ENCODE results near the gene GARS1. TPM values are rescaled to one million over a fixed set of nuclear protein-coding genes. Genes with fewer than 3 reads are reported as not detected.

Gene GARS1
- total RNA-seq, 1 experiment from 2014 or later: 95.4 TPM

DNA sequence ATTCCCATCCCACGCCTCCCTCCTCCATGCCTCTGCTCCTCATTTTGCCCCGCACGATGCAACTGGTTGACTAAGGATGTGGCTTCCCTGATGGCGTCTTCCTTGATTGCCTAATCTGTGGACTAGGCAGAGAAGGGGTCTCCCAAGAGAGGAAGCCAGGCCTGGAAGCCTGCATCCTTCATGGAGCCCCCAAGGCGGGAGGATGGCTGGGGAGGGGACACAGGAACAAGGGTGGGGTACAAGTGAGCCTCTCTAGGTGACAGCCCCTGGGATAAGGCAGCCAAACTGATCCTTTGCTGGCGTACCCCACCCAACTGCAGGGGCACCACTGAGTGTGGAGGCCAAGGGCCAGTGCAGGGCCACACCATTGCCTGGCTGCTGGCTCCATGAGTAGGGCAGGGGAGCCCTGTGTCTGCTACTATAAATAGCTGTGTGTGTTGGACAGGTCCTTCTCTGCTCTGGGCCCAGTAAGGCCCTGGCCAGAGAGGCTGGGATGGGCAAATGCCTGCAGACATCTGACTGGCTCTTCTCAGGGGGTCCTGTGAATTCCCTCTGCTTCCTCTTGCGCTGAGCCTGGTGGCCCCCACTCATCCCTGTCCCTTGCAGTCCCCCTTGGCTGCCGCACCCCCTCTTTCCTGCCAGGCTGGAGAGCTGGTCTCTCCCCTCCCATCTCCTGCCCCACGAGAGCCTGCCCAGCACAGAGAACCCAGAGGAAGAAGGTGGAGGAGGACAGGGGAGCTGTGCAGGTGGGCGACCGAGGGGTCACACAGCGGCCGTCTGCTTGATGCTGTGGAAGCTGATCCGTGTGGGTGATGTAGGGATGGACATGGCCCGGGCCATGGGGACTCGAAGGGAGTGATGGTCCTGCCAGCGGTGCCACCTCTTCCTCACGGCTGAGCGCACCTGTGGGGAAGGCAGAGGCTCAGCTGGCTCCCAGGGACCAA, 58.3 kb downstream of the GARS1 start:
- no peak for ATAC-seq
- POLR2A ChIA-PET (ENCODE audit: unreplicated experiment): no interaction called here
- Histone ChIP-seq H3F3A (ENCODE audit: low read length, unreplicated experiment) (no peaks in the 10 kb centered on the region), H3K4me3 (ENCODE audit: low read length) (no peak overlapping the region), H3K4me2 (ENCODE audit: low read length) (no peak overlapping the region), H3K27ac (ENCODE audit: low read length) (no peak overlapping the region), H3K9me3 (ENCODE audit: low read length) (no peaks in the 10 kb centered on the region), H3K9ac (ENCODE audit: low read length) (no peak overlapping the region), H3K36me3 (ENCODE audit: low read depth, low read length) (no peaks in the 10 kb centered on the region), H3K9me2 (replicated peaks; ENCODE audit: low read length) (no peaks in the 10 kb centered on the region), H2AFZ (ENCODE audit: low read length) (no peak overlapping the region), H3K4me1 (ENCODE audit: insufficient read depth, low read length) (no peaks in the 10 kb centered on the region), H3K27me3 (ENCODE audit: low read length) (no peaks in the 10 kb centered on the region), H4K20me1 (ENCODE audit: low read length) (no peaks in the 10 kb centered on the region), H3K79me2 (ENCODE audit: low read length) (no peaks in the 10 kb centered on the region)
- no peak for DNase-seq
- intact Hi-C loops (cut with micrococcal nuclease): no loop called here
- no TSS peak for BruUV-seq (replicated peaks)
- CTCF ChIA-PET: no interaction called here
- TF ChIP-seq EZH2 (IDR thresholded peaks at IDR 0.05; ENCODE audit: low read length, unreplicated experiment) (no peak), EZH2phosphoT487 (IDR thresholded peaks at IDR 0.05; ENCODE audit: borderline replicate concordance, low read length) (no peak)
- TF ChIP-seq, protein P1, sequence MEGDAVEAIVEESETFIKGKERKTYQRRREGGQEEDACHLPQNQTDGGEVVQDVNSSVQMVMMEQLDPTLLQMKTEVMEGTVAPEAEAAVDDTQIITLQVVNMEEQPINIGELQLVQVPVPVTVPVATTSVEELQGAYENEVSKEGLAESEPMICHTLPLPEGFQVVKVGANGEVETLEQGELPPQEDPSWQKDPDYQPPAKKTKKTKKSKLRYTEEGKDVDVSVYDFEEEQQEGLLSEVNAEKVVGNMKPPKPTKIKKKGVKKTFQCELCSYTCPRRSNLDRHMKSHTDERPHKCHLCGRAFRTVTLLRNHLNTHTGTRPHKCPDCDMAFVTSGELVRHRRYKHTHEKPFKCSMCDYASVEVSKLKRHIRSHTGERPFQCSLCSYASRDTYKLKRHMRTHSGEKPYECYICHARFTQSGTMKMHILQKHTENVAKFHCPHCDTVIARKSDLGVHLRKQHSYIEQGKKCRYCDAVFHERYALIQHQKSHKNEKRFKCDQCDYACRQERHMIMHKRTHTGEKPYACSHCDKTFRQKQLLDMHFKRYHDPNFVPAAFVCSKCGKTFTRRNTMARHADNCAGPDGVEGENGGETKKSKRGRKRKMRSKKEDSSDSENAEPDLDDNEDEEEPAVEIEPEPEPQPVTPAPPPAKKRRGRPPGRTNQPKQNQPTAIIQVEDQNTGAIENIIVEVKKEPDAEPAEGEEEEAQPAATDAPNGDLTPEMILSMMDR (conservative IDR thresholded peaks at IDR 0.05; ENCODE audit: low read depth, low read length): no peak

- Histone ChIP-seq H3K4me3 (ENCODE audit: low read length) (no peak overlapping the region), H3K4me1 (ENCODE audit: insufficient read depth, low read length) (no peaks in the 10 kb centered on the region), H4K20me1 (ENCODE audit: low read length) (no peaks in the 10 kb centered on the region), H3K4me2 (ENCODE audit: low read length) (no peak overlapping the region), H3K9me2 (replicated peaks; ENCODE audit: low read length) (no peaks in the 10 kb centered on the region), H2AFZ (ENCODE audit: low read length) (no peak overlapping the region), H3K79me2 (ENCODE audit: low read length) (no peaks in the 10 kb centered on the region), H3K9me3 (ENCODE audit: low read length) (no peaks in the 10 kb centered on the region), H3F3A (ENCODE audit: low read length, unreplicated experiment) (no peaks in the 10 kb centered on the region), H3K36me3 (ENCODE audit: low read depth, low read length) (no peaks in the 10 kb centered on the region), H3K9ac (ENCODE audit: low read length) (no peak overlapping the region), H3K27me3 (ENCODE audit: low read length) (no peaks in the 10 kb centered on the region), H3K27ac (ENCODE audit: low read length) (no peak overlapping the region)
- TF ChIP-seq, protein P1 (conservative IDR thresholded peaks at IDR 0.05; ENCODE audit: low read depth, low read length): no peak
- no peak for TF ChIP-seq EZH2 (IDR thresholded peaks at IDR 0.05; ENCODE audit: low read length, unreplicated experiment)
- TF ChIP-seq EZH2phosphoT487 (IDR thresholded peaks at IDR 0.05; ENCODE audit: borderline replicate concordance, low read length): no peak
- no TSS peak for BruUV-seq (replicated peaks)
- intact Hi-C loops (cut with micrococcal nuclease): no loop called here
- ATAC-seq (no peak), DNase-seq (no peak)
- ChIA-PET POLR2A (ENCODE audit: unreplicated experiment) (no interaction called here), CTCF (no interaction called here)
Measured at GRCh38 chr7:30654296-30655090, 59.8 kb downstream of the GARS1 start.
